ENCODE results near the gene CDHR3. TPM values are rescaled to one million over a fixed set of nuclear protein-coding genes. Genes with fewer than 3 reads are reported as not detected.
A peak's percentile ranks its signal among the peaks of the same experiment; 100 is the strongest.

CDHR3 gene
- total RNA-seq, 2 donors from 2014 or later, result 0.79 TPM; not detected in 1

GRCh38 chr7:106054156-106054910 lies 91.3 kb downstream of the CDHR3 start:
- Histone ChIP-seq H3K27ac (no peak overlapping the region), H3K4me1 (peaks cover 0 to 16% of the 10 kb centered on the region in 2 donors), H3K9me3 (no peaks in the 10 kb centered on the region), H3K36me3 (no peaks in the 10 kb centered on the region), H3K4me3 (no peak overlapping the region), H3K27me3 (no peaks in the 10 kb centered on the region)
- DNase-seq (ENCODE audit: low spot score), result no peak
- TF ChIP-seq, protein P1, sequence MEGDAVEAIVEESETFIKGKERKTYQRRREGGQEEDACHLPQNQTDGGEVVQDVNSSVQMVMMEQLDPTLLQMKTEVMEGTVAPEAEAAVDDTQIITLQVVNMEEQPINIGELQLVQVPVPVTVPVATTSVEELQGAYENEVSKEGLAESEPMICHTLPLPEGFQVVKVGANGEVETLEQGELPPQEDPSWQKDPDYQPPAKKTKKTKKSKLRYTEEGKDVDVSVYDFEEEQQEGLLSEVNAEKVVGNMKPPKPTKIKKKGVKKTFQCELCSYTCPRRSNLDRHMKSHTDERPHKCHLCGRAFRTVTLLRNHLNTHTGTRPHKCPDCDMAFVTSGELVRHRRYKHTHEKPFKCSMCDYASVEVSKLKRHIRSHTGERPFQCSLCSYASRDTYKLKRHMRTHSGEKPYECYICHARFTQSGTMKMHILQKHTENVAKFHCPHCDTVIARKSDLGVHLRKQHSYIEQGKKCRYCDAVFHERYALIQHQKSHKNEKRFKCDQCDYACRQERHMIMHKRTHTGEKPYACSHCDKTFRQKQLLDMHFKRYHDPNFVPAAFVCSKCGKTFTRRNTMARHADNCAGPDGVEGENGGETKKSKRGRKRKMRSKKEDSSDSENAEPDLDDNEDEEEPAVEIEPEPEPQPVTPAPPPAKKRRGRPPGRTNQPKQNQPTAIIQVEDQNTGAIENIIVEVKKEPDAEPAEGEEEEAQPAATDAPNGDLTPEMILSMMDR (IDR thresholded peaks at IDR 0.05), result no peak

- no peak overlapping the region for H3K4me3 ChIP-seq
- TF ChIP-seq, protein P1 (IDR thresholded peaks at IDR 0.05), result no peak
- no peaks in the 10 kb centered on the region for H3K9me3 ChIP-seq
- H3K36me3 ChIP-seq, result no peaks in the 10 kb centered on the region
- H3K27ac ChIP-seq, result no peak overlapping the region
- H3K4me1 ChIP-seq, result peaks cover 0 to 15% of the 10 kb centered on the region in 2 donors
- H3K27me3 ChIP-seq, result no peaks in the 10 kb centered on the region
- no peak for DNase-seq (ENCODE audit: low spot score)
Observed at GRCh38 chr7:106054971-106055532, 92.0 kb downstream of the CDHR3 start.

- Histone ChIP-seq H3K27me3 (no peaks in the 10 kb centered on the region), H3K4me1 (peaks cover 0 to 4% of the 10 kb centered on the region in 2 donors), H3K27ac (no peak overlapping the region), H3K36me3 (no peaks in the 10 kb centered on the region), H3K9me3 (no peaks in the 10 kb centered on the region), H3K4me3 (no peak overlapping the region)
- TF ChIP-seq, protein P1 (IDR thresholded peaks at IDR 0.05), result peak; percentile 63 to 93
- DNase-seq (ENCODE audit: low spot score), result no peak
Observed at GRCh38 chr7:106056513-106057203, 93.6 kb downstream of the CDHR3 start.

- Histone ChIP-seq H3K27ac (no peak overlapping the region), H3K36me3 (no peaks in the 10 kb centered on the region), H3K4me1 (peaks cover 0 to 4% of the 10 kb centered on the region in 2 donors), H3K27me3 (no peaks in the 10 kb centered on the region), H3K9me3 (no peaks in the 10 kb centered on the region), H3K4me3 (no peak overlapping the region)
- no peak for DNase-seq (ENCODE audit: low spot score)
- TF ChIP-seq, protein P1 (IDR thresholded peaks at IDR 0.05), result peak in 1 of 2 donors; percentile 21
Observed at GRCh38 chr7:106057204-106057961, 94.3 kb downstream of the CDHR3 start.

GRCh38 chr7:106057962-106058927 lies 95.2 kb downstream of the CDHR3 start:
- Histone ChIP-seq H3K9me3 (no peaks in the 10 kb centered on the region), H3K36me3 (no peaks in the 10 kb centered on the region), H3K27ac (no peak overlapping the region), H3K27me3 (no peaks in the 10 kb centered on the region), H3K4me1 (peaks cover 0 to 4% of the 10 kb centered on the region in 2 donors), H3K4me3 (no peak overlapping the region)
- DNase-seq (ENCODE audit: low spot score), result no peak
- TF ChIP-seq, protein P1 (IDR thresholded peaks at IDR 0.05), result no peak

Measured in right atrium auricular region (tissue), 2 donors.